Thoracic aorta (tissue), 2 donors: ENCODE results near the gene DCBLD1. TPM values are rescaled to one million over a fixed set of nuclear protein-coding genes. Genes with fewer than 3 reads are reported as not detected.

Source experiments
- ATAC-seq: fragments of 150-250 bp; one replicate; pipeline ENCODE4 v1.8.0; 2017; ENCODE audit warnings: low read depth; ENCODE audit not compliant: insufficient number of reproducible peaks, low FRiP score
- DNase-seq: peaks from one replicate; pipeline ENCODE4 v3.0.0-alpha.2; 2020; ENCODE audit warnings: low spot score
- H3K27ac ChIP-seq, 2 donors: fragments of 200-600 bp; sonication (generic); 1 replicate in 1 of 2; 2 replicates in 1 of 2; pipeline ENCODE4 v1.5.1; 2016; ENCODE audit warnings: mild to moderate bottlenecking in 2 of 2, moderate library complexity in 2 of 2
- H3K27me3 ChIP-seq: fragments of 200-600 bp; sonication (generic); replicated peaks from 2 replicates; pipeline ENCODE4 v1.6.0; 2016; ENCODE audit warnings: mild to moderate bottlenecking; ENCODE audit not compliant: insufficient read depth
- H3K36me3 ChIP-seq: fragments of 200-600 bp; sonication (generic); one replicate; pipeline ENCODE4 v1.5.1; 2016
- H3K4me1 ChIP-seq, 2 donors: fragments of 200-600 bp; sonication (generic); 1 replicate in 1 of 2; 2 replicates in 1 of 2; pipeline versions ENCODE4 v1.5.1 to v1.6.0; 2016; ENCODE audit warnings: low read depth in 2 of 2, mild to moderate bottlenecking in 1 of 2; ENCODE audit not compliant: control insufficient read depth in 1 of 2
- H3K4me3 ChIP-seq: fragments of 200-600 bp; sonication (generic); 2 replicates; pipeline ENCODE4 v1.5.1; 2016; ENCODE audit warnings: mild to moderate bottlenecking
- H3K9me3 ChIP-seq: fragments of 200-600 bp; sonication (generic); 2 replicates; pipeline ENCODE4 v1.5.1; 2016
- CTCF ChIP-seq: fragments of 200-600 bp; sonication (generic); IDR thresholded peaks from one replicate; pipeline ENCODE4 v1.5.1; 2019; ENCODE audit warnings: antibody characterized with exemption
- total RNA-seq, 2 donors: library from RNA; depleted of rRNA; stranded (reverse); fragments of >200 nt; gene quantifications; one replicate each; pipeline versions ENCODE4 v1.1.0 to v1.2.3, GENCODE V29; 2016

DCBLD1 gene
- total RNA-seq, 2 donors from 2014 or later: 6.4 to 33.2 TPM

- H3K36me3 ChIP-seq: no peaks in the 10 kb centered on the region
Measured at GRCh38 chr6:117564681-117565080, 82.2 kb downstream of the DCBLD1 start.

GRCh38 chr6:117568247-117568646 is 85.8 kb downstream of the DCBLD1 start:
- Histone ChIP-seq H3K4me1 (no peaks in the 10 kb centered on the region), H3K9me3 (no peaks in the 10 kb centered on the region), H3K27me3 (no peaks in the 10 kb centered on the region), H3K27ac (no peak overlapping the region), H3K36me3 (no peaks in the 10 kb centered on the region), H3K4me3 (no peak overlapping the region)
- TF ChIP-seq CTCF: no peak
- no peak for DNase-seq
- no peak for ATAC-seq

More at GRCh38 chr6:117564681-117565080, 82.2 kb downstream of the DCBLD1 start:
- Histone ChIP-seq H3K27ac (no peak overlapping the region), H3K9me3 (no peaks in the 10 kb centered on the region), H3K4me1 (no peaks in the 10 kb centered on the region), H3K27me3 (no peaks in the 10 kb centered on the region), H3K4me3 (no peak overlapping the region)
- no peak for TF ChIP-seq CTCF
- DNase-seq (no peak), ATAC-seq (no peak)

GRCh38 chr6:117568831-117569410 is 86.4 kb downstream of the DCBLD1 start:
- Histone ChIP-seq H3K4me3 (no peak overlapping the region), H3K27me3 (no peaks in the 10 kb centered on the region), H3K27ac (no peak overlapping the region), H3K9me3 (no peaks in the 10 kb centered on the region), H3K4me1 (no peaks in the 10 kb centered on the region), H3K36me3 (no peaks in the 10 kb centered on the region)
- TF ChIP-seq CTCF: no peak
- ATAC-seq (no peak), DNase-seq (no peak)

- no peaks in the 10 kb centered on the region for H3K36me3 ChIP-seq
- H3K4me3 ChIP-seq: no peak overlapping the region
- no peak overlapping the region for H3K27ac ChIP-seq
- no peak for TF ChIP-seq CTCF
- no peak for ATAC-seq
- no peaks in the 10 kb centered on the region for H3K9me3 ChIP-seq
- H3K27me3 ChIP-seq: no peaks in the 10 kb centered on the region
- no peak for DNase-seq
- no peaks in the 10 kb centered on the region for H3K4me1 ChIP-seq
Measured at GRCh38 chr6:117573006-117573680, 90.7 kb downstream of the DCBLD1 start.

GRCh38 chr6:117574198-117574597 is 91.7 kb downstream of the DCBLD1 start:
- H3K27me3 ChIP-seq: no peaks in the 10 kb centered on the region
- DNase-seq (no peak), ATAC-seq (no peak)
- H3K4me1 ChIP-seq: no peaks in the 10 kb centered on the region
- no peak overlapping the region for H3K27ac ChIP-seq
- no peaks in the 10 kb centered on the region for H3K36me3 ChIP-seq
- H3K4me3 ChIP-seq: no peak overlapping the region
- no peak for TF ChIP-seq CTCF
- no peaks in the 10 kb centered on the region for H3K9me3 ChIP-seq
